ENCODE measurements around the gene ZNF780A. TPM values are rescaled to one million over a fixed set of nuclear protein-coding genes. Genes with fewer than 3 reads are reported as not detected.

ZNF780A gene
- total and polyA plus RNA-seq, 8 donors = 8.1 to 40.5 (median 16.4) TPM

DNA sequence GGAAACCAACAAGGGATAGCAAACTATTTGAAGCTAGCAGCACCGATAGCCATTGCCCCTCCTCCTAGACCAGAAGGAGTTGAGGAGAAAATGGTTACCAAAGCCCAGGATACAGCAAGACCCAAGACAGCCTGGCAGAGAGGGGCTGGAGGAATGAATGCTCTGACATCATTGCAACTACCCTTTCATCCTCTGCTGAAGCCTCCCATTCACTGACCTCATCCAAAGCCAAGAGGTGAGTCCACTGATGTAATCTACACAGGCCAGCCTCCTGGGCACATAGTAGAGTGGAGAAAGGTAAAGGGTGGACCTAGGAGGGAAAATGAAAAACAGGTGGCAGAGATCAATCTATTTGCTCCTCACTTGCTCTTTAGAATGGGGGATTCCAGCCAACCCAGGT lies 42.7 kb upstream of the ZNF780A start:
- whole genome bisulfite sequencing, 5 donors = 62 to 71% (median 68%) methylated on average over 1 of the region's 1 CpG
- Histone ChIP-seq H3K4me3 (no peak overlapping the region), H3K27me3 (peaks cover 0 to 51% (median 0%) of the 10 kb centered on the region in 3 donors), H3K27ac (no peak overlapping the region), H3K36me3 (no peaks in the 10 kb centered on the region), H3K4me1 (no peaks in the 10 kb centered on the region), H3K9me3 (peaks cover 0 to 6% (median 0%) of the 10 kb centered on the region in 4 donors)
- DNase-seq = no peak
- intact Hi-C loops (cut with DNase I; ENCODE audit: low total_unique reads) = no loop called here
- TF ChIP-seq POLR2AphosphoS5 (IDR thresholded peaks at IDR 0.05) (no peak), EP300 (IDR thresholded peaks at IDR 0.05) (no peak), POLR2A (IDR thresholded peaks at IDR 0.05) (no peak)
- TF ChIP-seq, protein P1, sequence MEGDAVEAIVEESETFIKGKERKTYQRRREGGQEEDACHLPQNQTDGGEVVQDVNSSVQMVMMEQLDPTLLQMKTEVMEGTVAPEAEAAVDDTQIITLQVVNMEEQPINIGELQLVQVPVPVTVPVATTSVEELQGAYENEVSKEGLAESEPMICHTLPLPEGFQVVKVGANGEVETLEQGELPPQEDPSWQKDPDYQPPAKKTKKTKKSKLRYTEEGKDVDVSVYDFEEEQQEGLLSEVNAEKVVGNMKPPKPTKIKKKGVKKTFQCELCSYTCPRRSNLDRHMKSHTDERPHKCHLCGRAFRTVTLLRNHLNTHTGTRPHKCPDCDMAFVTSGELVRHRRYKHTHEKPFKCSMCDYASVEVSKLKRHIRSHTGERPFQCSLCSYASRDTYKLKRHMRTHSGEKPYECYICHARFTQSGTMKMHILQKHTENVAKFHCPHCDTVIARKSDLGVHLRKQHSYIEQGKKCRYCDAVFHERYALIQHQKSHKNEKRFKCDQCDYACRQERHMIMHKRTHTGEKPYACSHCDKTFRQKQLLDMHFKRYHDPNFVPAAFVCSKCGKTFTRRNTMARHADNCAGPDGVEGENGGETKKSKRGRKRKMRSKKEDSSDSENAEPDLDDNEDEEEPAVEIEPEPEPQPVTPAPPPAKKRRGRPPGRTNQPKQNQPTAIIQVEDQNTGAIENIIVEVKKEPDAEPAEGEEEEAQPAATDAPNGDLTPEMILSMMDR (IDR thresholded peaks at IDR 0.05) = no peak

GRCh38 chr19:40130013-40130412 lies 39.3 kb upstream of the ZNF780A start:
- H3K4me1 ChIP-seq = no peaks in the 10 kb centered on the region
- intact Hi-C loops (cut with DNase I; ENCODE audit: low total_unique reads) = no loop called here
- H3K4me3 ChIP-seq = no peak overlapping the region
- H3K9me3 ChIP-seq = peaks cover 0 to 6% (median 0%) of the 10 kb centered on the region in 4 donors
- H3K27me3 ChIP-seq = peaks cover 0 to 56% (median 0%) of the 10 kb centered on the region in 3 donors
- no peak for TF ChIP-seq POLR2A (IDR thresholded peaks at IDR 0.05)
- TF ChIP-seq, protein P1 (IDR thresholded peaks at IDR 0.05) = no peak
- TF ChIP-seq POLR2AphosphoS5 (IDR thresholded peaks at IDR 0.05) = no peak
- TF ChIP-seq EP300 (IDR thresholded peaks at IDR 0.05) = no peak
- no peak for DNase-seq
- H3K36me3 ChIP-seq = no peaks in the 10 kb centered on the region
- H3K27ac ChIP-seq = no peak overlapping the region

DNA sequence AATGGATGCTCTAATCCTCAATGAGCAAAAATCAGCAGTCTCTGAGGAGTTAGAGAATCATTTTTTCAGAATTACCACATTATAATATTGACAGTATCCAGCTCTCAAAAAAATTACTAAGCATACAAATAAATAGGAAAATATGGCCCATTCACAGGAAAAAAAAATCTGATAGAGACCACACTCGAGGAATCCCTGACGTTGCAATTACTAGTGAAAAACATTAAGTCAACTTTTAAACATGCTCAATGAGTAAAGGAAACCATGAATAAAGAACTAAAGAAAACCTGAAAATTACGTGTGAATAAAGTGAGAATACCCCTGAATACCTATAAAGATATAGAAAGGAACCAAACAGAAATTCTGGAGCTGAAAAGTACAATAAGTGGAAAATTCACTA lies 38.7 kb upstream of the ZNF780A start:
- Histone ChIP-seq H3K27me3 (peaks cover 0 to 51% (median 0%) of the 10 kb centered on the region in 3 donors), H3K9me3 (peaks cover 0 to 6% (median 0%) of the 10 kb centered on the region in 4 donors), H3K4me3 (no peak overlapping the region), H3K36me3 (no peaks in the 10 kb centered on the region), H3K27ac (no peak overlapping the region), H3K4me1 (no peaks in the 10 kb centered on the region)
- no peak for DNase-seq
- intact Hi-C loops (cut with DNase I; ENCODE audit: low total_unique reads) = no loop called here
- WGBS, 5 donors = 36 to 69% (median 61%) methylated on average over 3 of the region's 3 CpGs
- no peak for TF ChIP-seq POLR2AphosphoS5 (IDR thresholded peaks at IDR 0.05)
- TF ChIP-seq EP300 (IDR thresholded peaks at IDR 0.05) = no peak
- TF ChIP-seq, protein P1 (IDR thresholded peaks at IDR 0.05) = no peak
- TF ChIP-seq POLR2A (IDR thresholded peaks at IDR 0.05) = no peak

- no peak for DNase-seq
- Histone ChIP-seq H3K4me3 (no peak overlapping the region), H3K27me3 (peaks cover 0 to 49% (median 0%) of the 10 kb centered on the region in 3 donors), H3K36me3 (no peaks in the 10 kb centered on the region), H3K9me3 (peaks cover 0 to 6% (median 0%) of the 10 kb centered on the region in 4 donors), H3K4me1 (no peaks in the 10 kb centered on the region), H3K27ac (no peak overlapping the region)
- no peak for TF ChIP-seq POLR2A (IDR thresholded peaks at IDR 0.05)
- TF ChIP-seq, protein P1 (IDR thresholded peaks at IDR 0.05) = no peak
- TF ChIP-seq EP300 (IDR thresholded peaks at IDR 0.05) = no peak
- intact Hi-C loops (cut with DNase I; ENCODE audit: low total_unique reads) = no loop called here
Measured at GRCh38 chr19:40128991-40129390, 38.2 kb upstream of the ZNF780A start.

Data from stomach (tissue), 9 donors.